HepG2 (cell line): ENCODE data around the gene CHRNG. TPM values are rescaled to one million over a fixed set of nuclear protein-coding genes. Genes with fewer than 3 reads are reported as not detected.

Source experiments
- ATF7 ChIP-seq, 2 experiments: fragments of 450-650 bp in 1 of 2; sonication (generic) in 1 of 2; formaldehyde crosslinking in 1 of 2; IDR thresholded peaks; 2 replicates each; pipeline versions ENCODE4 v1.4.0 to v1.6.1; 2016 to 2020; ENCODE audit warnings: antibody characterized with exemption in 1 of 2, mild to moderate bottlenecking in 1 of 2, missing genetic modification reagents in 1 of 2
- EEA1 ChIP-seq: sonication (generic); formaldehyde crosslinking; IDR thresholded peaks from 2 replicates; pipeline ENCODE4 v1.5.1; 2020; ENCODE audit warnings: mild to moderate bottlenecking, missing genetic modification reagents, borderline replicate concordance
- FIP1L1 ChIP-seq: fragments of 200-400 bp; formaldehyde crosslinking; IDR thresholded peaks from 2 replicates; pipeline ENCODE4 v1.6.1; 2018; ENCODE audit warnings: low read depth, mild to moderate bottlenecking, low read length, moderate library complexity, borderline replicate concordance; ENCODE audit not compliant: insufficient read depth
- FOXJ3 ChIP-seq: sonication (generic); formaldehyde crosslinking; IDR thresholded peaks from 2 replicates; pipeline ENCODE4 v1.4.0; 2020; ENCODE audit warnings: missing genetic modification reagents, mild to moderate bottlenecking, borderline replicate concordance
- HDAC2 ChIP-seq: sonication (generic); formaldehyde crosslinking; IDR thresholded peaks from 2 replicates; pipeline ENCODE4 v1.4.0; 2020; ENCODE audit warnings: missing genetic modification reagents
- MTA1 ChIP-seq: sonication (generic); formaldehyde crosslinking; IDR thresholded peaks from 2 replicates; pipeline ENCODE4 v1.4.0; 2020; ENCODE audit warnings: missing genetic modification reagents, mild to moderate bottlenecking, borderline replicate concordance
- MZF1 ChIP-seq: sonication (generic); formaldehyde crosslinking; IDR thresholded peaks from 2 replicates; pipeline ENCODE4 v1.8.1; 2023; ENCODE audit warnings: mild to moderate bottlenecking, missing genetic modification reagents, borderline replicate concordance
- NFIC ChIP-seq: IDR thresholded peaks from 2 replicates; pipeline ENCODE4 v1.6.1; 2012; ENCODE audit warnings: mild to moderate bottlenecking, low read length, inconsistent platforms
- PITX1 ChIP-seq: sonication (generic); formaldehyde crosslinking; IDR thresholded peaks from 2 replicates; pipeline ENCODE4 v1.5.1; 2020; ENCODE audit warnings: mild to moderate bottlenecking, missing genetic modification reagents
- SMAD3 ChIP-seq: sonication (generic); formaldehyde crosslinking; IDR thresholded peaks from 2 replicates; pipeline ENCODE4 v1.4.0; 2020; ENCODE audit warnings: missing genetic modification reagents
- U2AF1 ChIP-seq: fragments of 200-400 bp; formaldehyde crosslinking; optimal IDR thresholded peaks from 2 replicates; pipeline ENCODE3; 2017; ENCODE audit warnings: mild to moderate bottlenecking, low read depth, low read length
- ZBTB7B ChIP-seq: sonication (generic); formaldehyde crosslinking; IDR thresholded peaks from 2 replicates; pipeline ENCODE4 v1.4.0; 2020; ENCODE audit warnings: missing genetic modification reagents
- ZNF138 ChIP-seq: sonication (generic); formaldehyde crosslinking; IDR thresholded peaks from 2 replicates; pipeline ENCODE4 v1.5.0; 2020; ENCODE audit warnings: mild to moderate bottlenecking, low read depth, missing genetic modification reagents
- ZNF24 ChIP-seq: fragments of 450-650 bp; IDR thresholded peaks from 2 replicates; pipeline ENCODE4 v1.6.1; 2017; ENCODE audit warnings: antibody characterized with exemption, mild to moderate bottlenecking
- ZNF564 ChIP-seq: sonication (generic); formaldehyde crosslinking; IDR thresholded peaks from 2 replicates; pipeline ENCODE4 v1.8.1; 2023; ENCODE audit warnings: mild to moderate bottlenecking, missing genetic modification reagents
- ZNF589 ChIP-seq: sonication (generic); formaldehyde crosslinking; conservative IDR thresholded peaks from 2 replicates; pipeline ENCODE4 v1.8.0; 2022; ENCODE audit warnings: mild to moderate bottlenecking, moderate library complexity, missing genetic modification reagents
- ZNF709 ChIP-seq: sonication (generic); formaldehyde crosslinking; IDR thresholded peaks from 2 replicates; pipeline ENCODE4 v1.5.0; 2020; ENCODE audit warnings: mild to moderate bottlenecking, missing genetic modification reagents
- ZNF790 ChIP-seq: sonication (generic); formaldehyde crosslinking; IDR thresholded peaks from 2 replicates; pipeline ENCODE4 v1.8.0; 2022; ENCODE audit warnings: missing genetic modification reagents, mild to moderate bottlenecking, borderline replicate concordance
- polyA plus RNA-seq, 8 experiments: library from polyadenylated mRNA; depleted of rRNA in 3 of 8; stranded (reverse) in 7 of 8; unstranded in 1 of 8; fragments of >200 nt; fragmentation: Illumina TruSeq in 4 of 8; extraction: Trizol in 4 of 8; gene quantifications; 2 replicates each; pipeline versions ENCODE4 v1.2.1 to v1.2.3, GENCODE V29; 2011 to 2016; ENCODE audit warnings: low read depth in 4 of 8, missing spikeins in 1 of 8, mixed read lengths in 1 of 8; ENCODE audit not compliant: insufficient read depth in 1 of 8
- total RNA-seq, 5 experiments: library from RNA; depleted of rRNA; stranded (reverse); fragments of >200 nt; fragmentation: Illumina TruSeq; extraction: Trizol; gene quantifications; 2 replicates each; pipeline ENCODE4 v1.2.3, GENCODE V29; 2016; ENCODE audit warnings: low read depth in 1 of 5
- TF ChIP-seq, protein P1 (sequence below): conservative IDR thresholded peaks from 2 replicates; pipeline ENCODE4 v1.6.1; 2018; ENCODE audit warnings: missing genetic modification reagents
- TF ChIP-seq, protein P2 (sequence below): sonication (generic); formaldehyde crosslinking; IDR thresholded peaks from 2 replicates; pipeline ENCODE4 v1.5.0; 2020; ENCODE audit warnings: mild to moderate bottlenecking, missing genetic modification reagents
- TF ChIP-seq, protein P3 (sequence below): sonication (generic); formaldehyde crosslinking; IDR thresholded peaks from 2 replicates; pipeline ENCODE4 v1.8.0; 2022; ENCODE audit warnings: missing genetic modification reagents, mild to moderate bottlenecking, inconsistent platforms, borderline replicate concordance
- TF ChIP-seq, protein P4 (sequence below): sonication (generic); formaldehyde crosslinking; IDR thresholded peaks from 2 replicates; pipeline ENCODE4 v1.5.1; 2020; ENCODE audit warnings: missing genetic modification reagents, mild to moderate bottlenecking, borderline replicate concordance
- TF ChIP-seq, protein P5 (sequence below): fragments of 450-650 bp; IDR thresholded peaks from 2 replicates; pipeline ENCODE4 v1.6.1; 2016

CHRNG gene
- total and polyA plus RNA-seq, 2 of the 13 experiments (the other 11 are each of a cell fraction or from before 2014, with no cell fraction given): not detected

DNA sequence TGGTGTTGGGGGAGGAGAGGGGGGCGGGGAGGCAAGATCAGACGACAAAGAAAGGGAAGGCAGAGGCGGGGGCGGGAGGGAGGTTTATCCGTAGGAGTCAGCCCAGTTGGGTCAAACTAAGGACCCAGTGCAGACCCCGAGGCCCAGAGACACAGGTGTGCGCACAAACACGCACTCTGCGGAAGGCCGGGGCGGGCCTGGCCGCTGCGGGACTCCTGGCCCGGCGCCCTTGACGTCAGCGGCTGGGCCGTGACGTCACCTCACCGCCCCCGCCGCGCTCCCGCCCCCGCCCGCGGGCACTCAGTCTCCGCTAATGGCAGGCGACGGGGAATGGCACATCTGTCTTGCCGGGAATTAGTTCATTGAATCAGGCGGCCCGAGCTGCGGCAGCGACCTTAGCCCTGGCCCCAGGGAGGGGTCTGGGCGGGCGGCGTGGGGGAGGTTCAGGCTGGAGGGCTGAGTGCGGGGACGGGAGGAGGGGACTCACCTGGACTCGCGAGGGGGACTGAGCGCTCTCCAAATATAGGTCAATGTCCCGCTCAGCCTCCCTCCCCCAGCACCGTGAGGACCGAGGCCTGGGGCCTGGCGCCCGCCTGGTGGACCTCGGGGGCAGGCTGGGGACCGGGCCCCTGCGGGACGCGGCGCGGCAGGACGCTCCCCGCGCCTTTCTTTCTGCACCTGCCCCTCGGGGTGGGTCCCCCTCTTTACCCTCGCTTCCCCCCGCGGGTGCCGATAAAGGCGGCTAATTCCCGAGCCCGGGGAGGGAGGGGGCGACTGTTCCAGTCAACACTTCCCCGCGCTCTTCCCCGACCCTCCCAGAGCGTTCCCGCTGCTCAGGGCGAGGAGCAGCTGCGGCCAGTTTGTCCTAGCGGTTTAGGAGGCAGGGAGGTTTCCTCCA, 36.3 kb upstream of the CHRNG start (continued):
- TF ChIP-seq, protein P1, sequence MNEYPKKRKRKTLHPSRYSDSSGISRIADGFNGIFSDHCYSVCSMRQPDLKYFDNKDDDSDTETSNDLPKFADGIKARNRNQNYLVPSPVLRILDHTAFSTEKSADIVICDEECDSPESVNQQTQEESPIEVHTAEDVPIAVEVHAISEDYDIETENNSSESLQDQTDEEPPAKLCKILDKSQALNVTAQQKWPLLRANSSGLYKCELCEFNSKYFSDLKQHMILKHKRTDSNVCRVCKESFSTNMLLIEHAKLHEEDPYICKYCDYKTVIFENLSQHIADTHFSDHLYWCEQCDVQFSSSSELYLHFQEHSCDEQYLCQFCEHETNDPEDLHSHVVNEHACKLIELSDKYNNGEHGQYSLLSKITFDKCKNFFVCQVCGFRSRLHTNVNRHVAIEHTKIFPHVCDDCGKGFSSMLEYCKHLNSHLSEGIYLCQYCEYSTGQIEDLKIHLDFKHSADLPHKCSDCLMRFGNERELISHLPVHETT (CRISPR knock-in tag): no peak
- no peak for TF ChIP-seq U2AF1
- no peak for TF ChIP-seq FIP1L1
- TF ChIP-seq, protein P2, sequence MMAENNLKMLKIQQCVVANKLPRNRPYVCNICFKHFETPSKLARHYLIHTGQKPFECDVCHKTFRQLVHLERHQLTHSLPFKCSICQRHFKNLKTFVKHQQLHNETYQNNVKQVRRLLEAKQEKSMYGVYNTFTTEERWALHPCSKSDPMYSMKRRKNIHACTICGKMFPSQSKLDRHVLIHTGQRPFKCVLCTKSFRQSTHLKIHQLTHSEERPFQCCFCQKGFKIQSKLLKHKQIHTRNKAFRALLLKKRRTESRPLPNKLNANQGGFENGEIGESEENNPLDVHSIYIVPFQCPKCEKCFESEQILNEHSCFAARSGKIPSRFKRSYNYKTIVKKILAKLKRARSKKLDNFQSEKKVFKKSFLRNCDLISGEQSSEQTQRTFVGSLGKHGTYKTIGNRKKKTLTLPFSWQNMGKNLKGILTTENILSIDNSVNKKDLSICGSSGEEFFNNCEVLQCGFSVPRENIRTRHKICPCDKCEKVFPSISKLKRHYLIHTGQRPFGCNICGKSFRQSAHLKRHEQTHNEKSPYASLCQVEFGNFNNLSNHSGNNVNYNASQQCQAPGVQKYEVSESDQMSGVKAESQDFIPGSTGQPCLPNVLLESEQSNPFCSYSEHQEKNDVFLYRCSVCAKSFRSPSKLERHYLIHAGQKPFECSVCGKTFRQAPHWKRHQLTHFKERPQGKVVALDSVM: no peak
- no peak for TF ChIP-seq ZNF24
- TF ChIP-seq FOXJ3 (CRISPR knock-in tag): no peak
- TF ChIP-seq NFIC: no peak
- no peak for TF ChIP-seq PITX1
- TF ChIP-seq SMAD3 (CRISPR knock-in tag): no peak
- no peak for TF ChIP-seq ZNF138 (CRISPR knock-in tag)
- no peak for TF ChIP-seq MZF1 (CRISPR knock-in tag)
- TF ChIP-seq EEA1: no peak
- TF ChIP-seq ZNF790: no peak
- TF ChIP-seq ZBTB7B (CRISPR knock-in tag): 0 out of 2 replicates have a peak, but pooled peaks have one; percentile 45
- TF ChIP-seq, protein P3, sequence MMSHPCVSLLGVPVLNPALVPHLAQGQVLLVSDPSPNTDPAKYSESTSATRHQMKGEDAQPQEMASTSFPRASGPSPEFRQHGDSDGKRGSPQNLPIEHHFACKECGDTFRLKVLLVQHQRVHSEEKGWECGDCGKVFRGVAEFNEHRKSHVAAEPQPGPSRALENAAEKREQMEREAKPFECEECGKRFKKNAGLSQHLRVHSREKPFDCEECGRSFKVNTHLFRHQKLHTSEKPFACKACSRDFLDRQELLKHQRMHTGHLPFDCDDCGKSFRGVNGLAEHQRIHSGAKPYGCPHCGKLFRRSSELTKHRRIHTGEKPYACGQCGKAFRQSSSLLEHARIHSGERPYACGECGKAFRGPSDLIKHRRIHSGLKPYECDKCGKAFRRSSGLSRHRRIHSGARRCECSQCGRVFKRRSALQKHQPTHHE (CRISPR knock-in tag): no peak
- TF ChIP-seq, protein P4, sequence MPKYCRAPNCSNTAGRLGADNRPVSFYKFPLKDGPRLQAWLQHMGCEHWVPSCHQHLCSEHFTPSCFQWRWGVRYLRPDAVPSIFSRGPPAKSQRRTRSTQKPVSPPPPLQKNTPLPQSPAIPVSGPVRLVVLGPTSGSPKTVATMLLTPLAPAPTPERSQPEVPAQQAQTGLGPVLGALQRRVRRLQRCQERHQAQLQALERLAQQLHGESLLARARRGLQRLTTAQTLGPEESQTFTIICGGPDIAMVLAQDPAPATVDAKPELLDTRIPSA (CRISPR knock-in tag): no peak
- TF ChIP-seq ZNF564: no peak
- no peak for TF ChIP-seq ZNF589
- no peak for TF ChIP-seq MTA1
- TF ChIP-seq, protein P5, sequence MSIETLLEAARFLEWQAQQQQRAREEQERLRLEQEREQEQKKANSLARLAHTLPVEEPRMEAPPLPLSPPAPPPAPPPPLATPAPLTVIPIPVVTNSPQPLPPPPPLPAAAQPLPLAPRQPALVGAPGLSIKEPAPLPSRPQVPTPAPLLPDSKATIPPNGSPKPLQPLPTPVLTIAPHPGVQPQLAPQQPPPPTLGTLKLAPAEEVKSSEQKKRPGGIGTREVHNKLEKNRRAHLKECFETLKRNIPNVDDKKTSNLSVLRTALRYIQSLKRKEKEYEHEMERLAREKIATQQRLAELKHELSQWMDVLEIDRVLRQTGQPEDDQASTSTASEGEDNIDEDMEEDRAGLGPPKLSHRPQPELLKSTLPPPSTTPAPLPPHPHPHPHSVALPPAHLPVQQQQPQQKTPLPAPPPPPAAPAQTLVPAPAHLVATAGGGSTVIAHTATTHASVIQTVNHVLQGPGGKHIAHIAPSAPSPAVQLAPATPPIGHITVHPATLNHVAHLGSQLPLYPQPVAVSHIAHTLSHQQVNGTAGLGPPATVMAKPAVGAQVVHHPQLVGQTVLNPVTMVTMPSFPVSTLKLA: no peak
- no peak for TF ChIP-seq ZNF709
- TF ChIP-seq HDAC2 (CRISPR knock-in tag): no peak
- TF ChIP-seq ATF7 (IDR thresholded peaks at IDR 0.05): peak; percentile 64; the same call in 1 of the 2 replicates
- TF ChIP-seq ATF7 (CRISPR knock-in tag; IDR thresholded peaks at IDR 0.05): no peak
